Smooth muscle cell (in vitro differentiated cells): ENCODE results near the gene ALG2. TPM values are rescaled to one million over a fixed set of nuclear protein-coding genes. Genes with fewer than 3 reads are reported as not detected.

Source experiments
- DNase-seq: peaks from one replicate; lab custom pipeline; 2025; ENCODE audit not compliant: unreplicated experiment; lab: John Stamatoyannopoulos, UW
- H2AFZ ChIP-seq: fragments of 200-600 bp; sonication (generic); 2 replicates; pipeline ENCODE4 v1.6.0; 2016; ENCODE audit warnings: antibody characterized with exemption, low read depth, mild to moderate bottlenecking
- H3F3A ChIP-seq: fragments of 200-600 bp; sonication (generic); 2 replicates; pipeline ENCODE4 v1.6.0; 2017; ENCODE audit warnings: antibody characterized with exemption, low read depth
- H3K27ac ChIP-seq: fragments of 200-600 bp; sonication (generic); 2 replicates; pipeline ENCODE4 v1.5.1; 2016; ENCODE audit warnings: low read depth, mild to moderate bottlenecking
- H3K27me3 ChIP-seq: fragments of 200-600 bp; sonication (generic); 2 replicates; pipeline ENCODE4 v1.6.1; 2016; ENCODE audit warnings: low read depth, mild to moderate bottlenecking
- H3K36me3 ChIP-seq: fragments of 200-600 bp; sonication (generic); 2 replicates; pipeline ENCODE4 v1.5.1; 2016; ENCODE audit warnings: low read depth
- H3K4me1 ChIP-seq: fragments of 200-600 bp; sonication (generic); 2 replicates; pipeline ENCODE4 v1.5.1; 2016; ENCODE audit warnings: low read depth
- H3K4me2 ChIP-seq: fragments of 200-600 bp; sonication (generic); 2 replicates; pipeline ENCODE4 v1.6.0; 2016; ENCODE audit warnings: mild to moderate bottlenecking
- H3K4me3 ChIP-seq: fragments of 200-600 bp; sonication (generic); 2 replicates; pipeline ENCODE4 v1.5.1; 2016; ENCODE audit warnings: mild to moderate bottlenecking
- H3K79me2 ChIP-seq: fragments of 200-600 bp; sonication (generic); 2 replicates; pipeline ENCODE4 v1.6.0; 2016; ENCODE audit warnings: low read depth, mild to moderate bottlenecking
- H3K9ac ChIP-seq: fragments of 200-600 bp; sonication (generic); 2 replicates; pipeline ENCODE4 v1.6.0; 2016; ENCODE audit warnings: low read depth
- H3K9me3 ChIP-seq: fragments of 200-600 bp; sonication (generic); replicated peaks from 2 replicates; pipeline ENCODE4 v1.5.1; 2016; ENCODE audit warnings: low read depth
- H4K20me1 ChIP-seq: fragments of 200-600 bp; sonication (generic); 2 replicates; pipeline ENCODE4 v1.6.0; 2016; ENCODE audit warnings: low read depth
- CTCF ChIP-seq: fragments of 200-600 bp; sonication (generic); IDR thresholded peaks from 2 replicates; pipeline ENCODE4 v1.5.1; 2017; ENCODE audit warnings: borderline replicate concordance, mild to moderate bottlenecking, antibody characterized with exemption; ENCODE audit not compliant: insufficient read depth, poor library complexity, severe bottlenecking
- WGBS: methylation state at CpG from one replicate; pipeline ENCODE4 v1.1.7; 2016; ENCODE audit warnings: low lambda C conversion rate; 5-methylcytosine and 5-hydroxymethylcytosine counted together
- polyA plus RNA-seq: library from polyadenylated mRNA; unstranded; fragments of >200 nt; fragmentation: Nextera tagmentation; extraction: Ambion mirVana; gene quantifications from 2 replicates; pipeline ENCODE4 v1.2.1, GENCODE V29; 2016
- total RNA-seq: library from RNA; depleted of rRNA; stranded (reverse); fragments of >200 nt; gene quantifications from 2 replicates; pipeline ENCODE4 v1.2.3, GENCODE V29; 2014

Gene ALG2
- total and polyA plus RNA-seq, 2 experiments from 2014 or later: 53.9 to 60.4 TPM

GRCh38 chr9:99266255-99267023, 44.7 kb upstream of the ALG2 start:
- Histone ChIP-seq H3F3A (no peaks in the 10 kb centered on the region), H3K9ac (no peak overlapping the region), H3K36me3 (no peaks in the 10 kb centered on the region), H3K4me1 (no peaks in the 10 kb centered on the region), H4K20me1 (no peaks in the 10 kb centered on the region), H3K4me3 (no peak overlapping the region), H2AFZ (no peak overlapping the region), H3K79me2 (no peaks in the 10 kb centered on the region), H3K27ac (no peak overlapping the region), H3K27me3 (no peaks in the 10 kb centered on the region), H3K4me2 (no peak overlapping the region), H3K9me3 (no peaks in the 10 kb centered on the region)
- WGBS: 21% methylated on average over 17 of the region's 17 CpGs
- peak; percentile 7 for DNase-seq
- peak; percentile 92 for TF ChIP-seq CTCF

GRCh38 chr9:99265691-99266090, 43.9 kb upstream of the ALG2 start:
- no peak for DNase-seq
- 93% methylated on average over 2 of the region's 2 CpGs for WGBS
- no peak for TF ChIP-seq CTCF
- Histone ChIP-seq H3K4me1 (no peaks in the 10 kb centered on the region), H3K4me2 (no peak overlapping the region), H4K20me1 (no peaks in the 10 kb centered on the region), H3K27me3 (no peaks in the 10 kb centered on the region), H3K79me2 (no peaks in the 10 kb centered on the region), H3K9ac (no peak overlapping the region), H3K27ac (no peak overlapping the region), H3F3A (no peaks in the 10 kb centered on the region), H2AFZ (no peak overlapping the region), H3K36me3 (no peaks in the 10 kb centered on the region), H3K4me3 (no peak overlapping the region), H3K9me3 (no peaks in the 10 kb centered on the region)

GRCh38 chr9:99264070-99264680, 42.4 kb upstream of the ALG2 start:
- no peaks in the 10 kb centered on the region for H3K79me2 ChIP-seq
- H3K4me3 ChIP-seq: no peak overlapping the region
- H3K4me1 ChIP-seq: peaks cover 1% of the 10 kb centered on the region
- no peak overlapping the region for H2AFZ ChIP-seq
- no peaks in the 10 kb centered on the region for H3K36me3 ChIP-seq
- H3K9ac ChIP-seq: no peak overlapping the region
- DNase-seq: no peak
- no peak overlapping the region for H3K27ac ChIP-seq
- no peaks in the 10 kb centered on the region for H3K9me3 ChIP-seq
- no peaks in the 10 kb centered on the region for H3K27me3 ChIP-seq
- WGBS: 77% methylated on average over 3 of the region's 3 CpGs
- no peak overlapping the region for H3K4me2 ChIP-seq
- no peaks in the 10 kb centered on the region for H3F3A ChIP-seq
- peak; percentile 10 for TF ChIP-seq CTCF
- no peaks in the 10 kb centered on the region for H4K20me1 ChIP-seq
